PC-9 (cell line): ENCODE measurements around the gene GORASP2. TPM values are rescaled to one million over a fixed set of nuclear protein-coding genes. Genes with fewer than 3 reads are reported as not detected.

Experiments
- BruUV-seq: library from RNA; stranded (reverse); fragments of 400-500 nt; replicated peaks from 2 replicates; lab custom pipeline; 2021; lab: Mats Ljungman, UMichigan
- CTCF ChIA-PET: fragments of 300-600 bp; sonication (Branson Sonifier 250); formaldehyde crosslinking; loops from one replicate; lab custom pipeline; 2022; ENCODE audit warnings: antibody characterized with exemption; lab: Charles Lee
- POLR2A ChIA-PET: fragments of 300-600 bp; sonication (Branson Sonifier 250); formaldehyde crosslinking; loops from one replicate; lab custom pipeline; 2022; ENCODE audit warnings: antibody characterized with exemption; ENCODE audit not compliant: unreplicated experiment; lab: Charles Lee
- DNase-seq, 2 experiments: peaks; one replicate each; pipeline versions ENCODE4 v3.0.0 to v3.0.0-alpha.2; 2015 to 2022; ENCODE audit warnings: mixed read lengths in 1 of 2
- H2AFZ ChIP-seq: fragments of 200-600 bp; sonication (generic); 2 replicates; pipeline ENCODE4 v1.8.1; 2017; ENCODE audit warnings: antibody characterized with exemption
- H3F3A ChIP-seq: fragments of 200-600 bp; sonication (generic); 2 replicates; pipeline ENCODE4 v1.8.1; 2017; ENCODE audit warnings: antibody characterized with exemption, mild to moderate bottlenecking, low read depth; ENCODE audit not compliant: insufficient read depth
- H3K27ac ChIP-seq: fragments of 200-600 bp; sonication (generic); 2 replicates; pipeline ENCODE4 v1.6.1; 2016; ENCODE audit warnings: mixed run types
- H3K27me3 ChIP-seq: fragments of 200-600 bp; sonication (generic); 2 replicates; pipeline ENCODE4 v1.6.1; 2016; ENCODE audit warnings: low read depth, mixed run types; ENCODE audit not compliant: insufficient read depth
- H3K36me3 ChIP-seq: fragments of 200-600 bp; sonication (generic); 2 replicates; pipeline ENCODE4 v1.6.1; 2016; ENCODE audit warnings: low read depth, mixed run types
- H3K4me1 ChIP-seq: fragments of 200-600 bp; sonication (generic); replicated peaks from 2 replicates; pipeline ENCODE4 v1.6.1; 2016; ENCODE audit warnings: mixed run types; ENCODE audit not compliant: insufficient read depth
- H3K4me2 ChIP-seq: fragments of 200-600 bp; sonication (generic); 2 replicates; pipeline ENCODE4 v1.6.1; 2017; ENCODE audit warnings: mixed run types
- H3K4me3 ChIP-seq: fragments of 200-600 bp; sonication (generic); 2 replicates; pipeline ENCODE4 v1.6.1; 2016; ENCODE audit warnings: mixed run types
- H3K79me2 ChIP-seq: fragments of 200-600 bp; sonication (generic); 2 replicates; pipeline ENCODE4 v1.6.1; 2017; ENCODE audit warnings: low read depth, mixed run types
- H3K9me2 ChIP-seq: fragments of 200-600 bp; sonication (generic); 2 replicates; pipeline ENCODE4 v1.8.1; 2017; ENCODE audit warnings: mild to moderate bottlenecking; ENCODE audit not compliant: insufficient read depth
- H3K9me3 ChIP-seq: fragments of 200-600 bp; sonication (generic); 2 replicates; pipeline ENCODE4 v1.8.1; 2016; ENCODE audit warnings: low read depth; ENCODE audit not compliant: insufficient read depth
- H4K20me1 ChIP-seq: fragments of 200-600 bp; sonication (generic); 2 replicates; pipeline ENCODE4 v1.8.1; 2017; ENCODE audit not compliant: insufficient read depth
- CTCF ChIP-seq: fragments of 200-600 bp; sonication (generic); conservative IDR thresholded peaks from 2 replicates; pipeline ENCODE4 v1.6.1; 2017; ENCODE audit warnings: mixed run types, antibody characterized with exemption, mild to moderate bottlenecking, moderate library complexity
- EZH2 ChIP-seq: fragments of 200-600 bp; sonication (generic); IDR thresholded peaks from 2 replicates; pipeline ENCODE4 v1.8.0; 2017; ENCODE audit warnings: antibody characterized with exemption, low read depth
- intact Hi-C: fragments of 100-400 bp; cut with micrococcal nuclease; formaldehyde crosslinking; loops from one replicate; pipeline ENCODE4 v1.10.0; 2022; ENCODE audit not compliant: unreplicated experiment
- total RNA-seq: library from RNA; stranded (reverse); gene quantifications from 2 replicates; pipeline ENCODE4 v1.2.3, GENCODE V29; 2021

GORASP2 gene
- total RNA-seq, 1 experiment from 2014 or later, result 110 TPM

- intact Hi-C loops, result no loop called here
- TF ChIP-seq EZH2 (no peak), CTCF (no peak)
- CTCF ChIA-PET, result no interaction called here
These were observed 56.4 kb downstream of the GORASP2 start for GRCh38 chr2:170985407-170985806.

GRCh38 chr2:170986566-170987258, 57.7 kb downstream of the GORASP2 start:
- no peak overlapping the region for H3K27ac ChIP-seq
- no peak for TF ChIP-seq EZH2
- no peak for TF ChIP-seq CTCF
- no peaks in the 10 kb centered on the region for H3K4me1 ChIP-seq
- no peak overlapping the region for H2AFZ ChIP-seq
- H3F3A ChIP-seq, result peaks cover 18% of the 10 kb centered on the region; the same call in 1 of the 2 replicates
- H3K9me2 ChIP-seq, result no peaks in the 10 kb centered on the region
- H3K4me3 ChIP-seq, result no peak overlapping the region
- intact Hi-C loops, result no loop called here
- no peak for DNase-seq
- no TSS peak for BruUV-seq
- peaks cover 7% of the 10 kb centered on the region for H3K36me3 ChIP-seq
- no peaks in the 10 kb centered on the region for H3K27me3 ChIP-seq
- ChIA-PET CTCF (no interaction called here), POLR2A (no interaction called here)
- no peaks in the 10 kb centered on the region; the same call in 1 of the 2 replicates for H4K20me1 ChIP-seq
- no peak overlapping the region for H3K4me2 ChIP-seq
- H3K9me3 ChIP-seq, result no peaks in the 10 kb centered on the region
- H3K79me2 ChIP-seq, result no peaks in the 10 kb centered on the region

More at GRCh38 chr2:170985407-170985806, 56.4 kb downstream of the GORASP2 start:
- Histone ChIP-seq H2AFZ (no peak overlapping the region), H3K27ac (no peak overlapping the region), H3K9me2 (no peaks in the 10 kb centered on the region), H3K4me1 (no peaks in the 10 kb centered on the region), H3K4me3 (no peak overlapping the region), H3K79me2 (no peaks in the 10 kb centered on the region), H3K4me2 (no peak overlapping the region), H3F3A (peaks cover 18% of the 10 kb centered on the region; the same call in 1 of the 2 replicates), H3K36me3 (no peaks in the 10 kb centered on the region), H4K20me1 (no peaks in the 10 kb centered on the region; the same call in 1 of the 2 replicates), H3K9me3 (no peaks in the 10 kb centered on the region), H3K27me3 (no peaks in the 10 kb centered on the region)
- no peak for DNase-seq
- POLR2A ChIA-PET, result interaction anchor here (0.6 kb wide), 1 partner anchor 172 kb away, joined by 4 read pairs; no protein-coding TSS in a partner anchor
- BruUV-seq, result no TSS peak

- Histone ChIP-seq H2AFZ (no peak overlapping the region), H3K4me2 (no peak overlapping the region), H3F3A (0 out of 2 replicates have a peak, but pooled peaks cover 8% of the 10 kb centered on the region), H3K27ac (no peak overlapping the region), H3K4me3 (no peak overlapping the region), H3K79me2 (no peaks in the 10 kb centered on the region), H3K4me1 (no peaks in the 10 kb centered on the region), H3K36me3 (peaks cover 24% of the 10 kb centered on the region), H4K20me1 (no peaks in the 10 kb centered on the region; the same call in 1 of the 2 replicates), H3K9me2 (no peaks in the 10 kb centered on the region), H3K9me3 (no peaks in the 10 kb centered on the region), H3K27me3 (no peaks in the 10 kb centered on the region)
- DNase-seq, result no peak
- BruUV-seq, result no TSS peak
- intact Hi-C loops, result no loop called here
- POLR2A ChIA-PET, result interaction anchor here (0.6 to 0.7 kb wide), 3 partner anchors 289 to 535 kb away, joined by 3 to 8 read pairs (median 4); no protein-coding TSS in a partner anchor
- CTCF ChIA-PET, result no interaction called here
- TF ChIP-seq CTCF (no peak), EZH2 (no peak)
These were observed 62.5 kb downstream of the GORASP2 start for GRCh38 chr2:170991398-170992182.
